ENCODE results near the gene UBE2G1. TPM values are rescaled to one million over a fixed set of nuclear protein-coding genes. Genes with fewer than 3 reads are reported as not detected.
"Not testable (repeated sequence)": the region's sequence is repeated elsewhere in the genome, so short reads cannot be mapped to it uniquely, and the experiment has no call there.

UBE2G1 gene
- total RNA-seq, 1 donor from 2014 or later, result 71.6 TPM

- intact Hi-C loops (cut with micrococcal nuclease), result not testable (repeated sequence)
Observed at GRCh38 chr17:4255271-4255670, 111.2 kb downstream of the UBE2G1 start.

DNA sequence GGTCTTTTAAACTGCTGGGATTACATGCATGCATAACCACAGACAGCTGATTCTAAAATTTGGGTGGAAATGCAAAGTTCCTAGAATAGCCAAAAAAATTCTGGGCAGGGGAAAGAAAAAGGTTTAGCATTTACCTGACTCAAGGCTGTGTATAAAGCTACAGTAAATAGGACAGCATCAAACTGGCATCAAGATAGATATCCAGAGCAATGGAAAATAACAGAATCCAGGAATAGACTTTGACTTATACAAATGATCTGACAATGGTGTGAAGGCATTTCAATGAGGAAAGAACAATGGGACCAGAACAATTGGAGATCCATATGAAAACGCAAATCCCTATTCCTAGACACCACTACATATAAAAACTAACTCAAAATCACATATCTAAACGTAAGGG lies 115.6 kb downstream of the UBE2G1 start:
- intact Hi-C loops (cut with micrococcal nuclease), result no loop called here

DNA sequence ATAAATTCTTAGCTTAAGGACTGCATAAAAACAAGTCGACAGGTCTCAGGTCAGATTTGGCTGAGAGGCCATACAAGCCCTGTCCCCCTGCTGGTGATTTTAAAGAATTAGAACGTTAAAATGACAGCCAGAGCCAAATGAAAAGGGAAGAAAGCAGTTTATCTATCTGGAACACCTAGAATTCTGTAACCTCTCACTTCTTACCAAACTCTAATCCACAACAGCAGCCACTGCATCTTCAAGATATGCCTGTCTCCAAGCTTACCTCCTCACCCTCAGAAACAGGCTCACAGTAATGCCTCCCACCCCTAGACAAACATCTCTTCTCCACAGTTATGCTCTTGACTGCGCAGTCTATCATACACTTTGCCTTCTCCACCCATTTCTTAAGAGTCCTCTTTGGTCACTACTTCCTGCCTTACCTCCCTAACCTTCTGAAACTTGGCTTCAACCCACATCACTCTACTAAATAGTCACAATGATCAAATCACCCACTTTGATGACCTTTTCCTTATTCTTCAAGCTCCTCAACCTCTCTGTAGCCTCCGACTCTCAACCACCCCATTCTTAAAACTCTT lies 116.9 kb downstream of the UBE2G1 start:
- intact Hi-C loops (cut with micrococcal nuclease), result loop anchor here (1.0 kb wide), 1 partner anchor 14 kb away; the partner anchor contains the start of gene ANKFY1

DNA sequence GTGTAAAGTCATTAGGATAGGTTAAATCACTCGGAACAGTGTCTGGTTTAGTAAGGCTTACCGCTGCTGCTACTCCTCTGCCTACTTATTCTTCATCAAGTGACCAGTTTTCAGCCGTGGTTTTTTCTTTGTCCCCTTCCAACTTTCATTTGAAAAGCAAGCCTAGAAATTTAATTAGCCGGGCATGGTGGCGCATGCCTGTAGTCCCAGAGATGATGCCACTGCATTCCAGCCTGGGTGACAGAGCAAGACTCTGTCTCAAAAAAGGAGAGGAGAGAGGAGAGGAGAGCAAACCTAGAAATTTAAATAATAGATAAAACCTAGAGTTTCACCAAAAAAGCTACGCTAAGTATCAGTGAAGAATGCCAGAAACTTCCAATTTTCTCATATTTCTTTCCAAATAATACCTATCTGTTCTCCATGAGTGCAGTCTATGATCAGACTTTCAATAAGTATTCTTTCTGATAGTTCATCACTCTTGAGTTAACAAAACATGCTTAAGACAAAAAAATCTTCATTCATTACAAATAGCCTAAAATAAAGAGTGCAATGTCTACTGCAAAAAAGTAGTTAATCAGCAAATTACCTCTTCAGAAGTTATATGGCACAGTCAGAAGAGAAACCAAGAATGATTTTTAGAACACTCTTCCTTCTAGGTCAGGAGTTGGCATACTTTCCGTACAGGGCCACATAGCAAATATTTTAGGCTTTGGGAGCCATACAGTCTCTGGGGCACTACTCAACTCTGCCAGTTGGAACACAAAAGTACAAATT lies 117.8 kb downstream of the UBE2G1 start:
- intact Hi-C loops (cut with micrococcal nuclease), result loop anchor here (1.0 kb wide), 1 partner anchor 15 kb away; the partner anchor contains the start of gene ANKFY1

DNA sequence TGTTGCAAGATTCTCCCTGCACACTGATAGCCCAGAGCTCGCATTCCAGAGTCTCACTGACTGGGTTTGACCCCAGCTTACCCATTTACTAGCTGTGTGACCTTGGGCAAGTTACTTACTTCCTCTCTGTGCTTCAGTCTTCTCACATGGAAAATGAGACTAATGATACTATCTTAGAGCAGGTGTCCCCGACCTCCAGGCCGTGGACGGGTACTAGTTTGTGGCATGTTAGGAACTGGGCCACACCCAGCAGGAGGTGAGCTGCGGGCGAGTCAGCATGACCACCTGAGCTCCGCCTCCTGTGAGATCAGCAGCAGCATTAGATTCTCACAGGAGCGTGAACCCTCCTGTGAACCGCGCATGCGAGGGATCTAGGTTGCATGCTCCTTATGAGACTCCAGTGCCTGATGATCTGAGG lies 118.5 kb downstream of the UBE2G1 start:
- intact Hi-C loops (cut with micrococcal nuclease), result no loop called here

- intact Hi-C loops (cut with micrococcal nuclease), result no loop called here
Observed at GRCh38 chr17:4247361-4247970, 119.0 kb downstream of the UBE2G1 start.

DNA sequence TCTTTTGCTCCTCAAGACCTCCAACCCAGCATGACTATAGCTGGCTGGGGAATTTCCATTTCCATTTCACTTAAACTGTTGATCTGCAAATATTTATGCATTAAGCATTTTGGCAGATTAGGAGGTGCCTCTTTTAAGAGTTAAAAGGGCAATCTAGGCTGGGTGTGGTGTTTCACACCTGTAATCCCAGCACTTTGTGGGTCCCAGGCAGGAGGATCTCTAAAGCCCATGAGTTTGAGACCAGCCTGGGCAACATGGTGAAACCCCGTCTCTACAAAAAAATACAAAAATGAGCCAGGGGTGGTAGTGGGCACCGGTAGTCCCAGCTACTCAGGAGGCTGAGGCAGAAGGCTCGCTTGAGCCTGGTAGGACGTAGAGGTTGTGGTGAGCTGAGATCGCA lies 119.8 kb downstream of the UBE2G1 start:
- intact Hi-C loops (cut with micrococcal nuclease), result no loop called here

DNA sequence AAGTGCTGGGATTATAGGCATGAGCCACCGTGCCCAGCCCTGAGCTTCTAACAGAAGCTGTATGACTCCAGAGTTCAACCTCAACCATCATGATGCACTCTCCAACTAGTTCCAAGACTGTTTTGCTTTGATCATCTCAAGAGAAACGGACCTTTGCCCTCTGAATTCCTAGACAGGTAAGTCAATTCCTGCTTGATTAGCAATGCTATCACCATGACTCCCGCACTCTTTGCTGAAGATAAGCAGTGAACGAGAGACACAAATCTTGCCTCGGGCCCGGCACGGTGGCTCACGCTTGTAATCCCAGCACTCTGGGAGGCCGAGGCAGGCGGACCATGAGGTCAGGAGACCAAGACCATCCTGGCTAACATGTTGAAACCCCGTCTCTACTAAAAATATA lies 124.9 kb downstream of the UBE2G1 start:
- intact Hi-C loops (cut with micrococcal nuclease), result no loop called here

DNA sequence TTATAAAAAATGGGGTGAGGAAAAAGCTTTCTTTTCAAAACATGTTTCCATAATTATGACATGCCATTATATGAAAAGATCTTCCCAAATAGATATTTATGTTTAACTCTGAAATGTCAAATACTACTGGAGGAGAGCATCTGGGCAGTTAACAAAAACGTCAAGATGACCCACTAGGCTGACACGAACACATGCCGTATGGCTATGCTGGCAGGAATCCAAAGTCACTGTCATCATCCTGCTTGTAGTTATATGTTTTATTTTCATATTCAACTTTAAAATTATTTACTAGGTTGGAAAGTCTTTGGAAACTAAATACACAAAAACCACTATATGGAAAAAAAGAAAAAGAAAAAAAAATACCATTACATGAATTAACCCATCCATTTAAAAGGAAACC lies 130.0 kb downstream of the UBE2G1 start:
- intact Hi-C loops (cut with micrococcal nuclease), result no loop called here

- intact Hi-C loops (cut with micrococcal nuclease), result no loop called here
Observed at GRCh38 chr17:4235372-4236279, 130.8 kb downstream of the UBE2G1 start.

- intact Hi-C loops (cut with micrococcal nuclease), result no loop called here
Observed at GRCh38 chr17:4234401-4234800, 132.1 kb downstream of the UBE2G1 start.

GRCh38 chr17:4233668-4234258 lies 132.7 kb downstream of the UBE2G1 start:
- intact Hi-C loops (cut with micrococcal nuclease), result no loop called here

- intact Hi-C loops (cut with micrococcal nuclease), result no loop called here
Observed at GRCh38 chr17:4232168-4232813, 134.2 kb downstream of the UBE2G1 start.

- intact Hi-C loops (cut with micrococcal nuclease), result no loop called here
Observed at GRCh38 chr17:4229627-4230541, 136.6 kb downstream of the UBE2G1 start.

- intact Hi-C loops (cut with micrococcal nuclease), result no loop called here
Observed at GRCh38 chr17:4221899-4222659, 144.4 kb downstream of the UBE2G1 start.

DNA sequence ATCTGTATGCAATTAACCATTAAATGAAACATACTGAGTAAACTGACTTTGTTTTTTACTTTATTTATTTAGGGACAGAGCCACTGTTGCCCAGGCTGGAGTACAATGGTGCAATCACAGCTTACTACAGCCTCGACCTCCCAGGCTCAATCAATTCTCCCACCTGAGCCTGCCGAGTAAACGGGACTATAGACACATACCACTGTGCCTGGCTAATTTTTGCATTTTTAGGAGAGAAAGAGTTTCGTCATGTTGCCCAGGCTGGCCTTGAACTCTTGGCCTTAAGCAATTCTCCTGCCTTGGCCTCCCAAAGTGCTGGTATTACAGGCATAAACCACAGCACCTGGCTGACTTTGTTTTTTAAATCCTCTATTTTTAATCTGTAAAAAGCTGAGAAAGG lies 145.3 kb downstream of the UBE2G1 start:
- intact Hi-C loops (cut with micrococcal nuclease), result no loop called here

GRCh38 chr17:4220655-4221054 lies 145.8 kb downstream of the UBE2G1 start:
- intact Hi-C loops (cut with micrococcal nuclease), result no loop called here

Data from T-helper 1 cell treated with Interleukin-12 subunit alpha and Interleukin-12 subunit beta and Interleukin-4 antibody, amounts not matched to agents 30 ng/mL and 1 ng/mL, for 36 hours (primary cell).